LNCaP clone FGC (cell line): ENCODE results near the gene ANKH.

ENCODE experiments used
- DNase-seq: peaks from one replicate; pipeline ENCODE4 v3.0.0-alpha.2; 2011; ENCODE audit warnings: low read depth
- H3K4me3 ChIP-seq: 2 replicates; pipeline ENCODE4 v1.5.1; 2011; ENCODE audit warnings: mild to moderate bottlenecking, low read depth, low read length, control low read depth
- CTCF ChIP-seq: IDR thresholded peaks from 2 replicates; pipeline ENCODE4 v1.5.1; 2012; ENCODE audit warnings: mild to moderate bottlenecking; ENCODE audit not compliant: control insufficient read depth, insufficient read depth; ENCODE audit errors: extremely low read depth

Gene ANKH

GRCh38 chr5:14869668-14870164, 1.9 kb downstream of the ANKH start:
- no peak for DNase-seq
- TF ChIP-seq CTCF = no peak
- H3K4me3 ChIP-seq = peak overlapping the region; percentile 81

- DNase-seq = no peak
- peak overlapping the region; percentile 81 for H3K4me3 ChIP-seq
- no peak for TF ChIP-seq CTCF
Measured at GRCh38 chr5:14869233-14869632, 2.3 kb downstream of the ANKH start.

- no peak for DNase-seq
- TF ChIP-seq CTCF = no peak
- H3K4me3 ChIP-seq = no peak overlapping the region
Measured at GRCh38 chr5:14868771-14869170, 2.8 kb downstream of the ANKH start.

GRCh38 chr5:14864181-14864812, 7.3 kb downstream of the ANKH start:
- H3K4me3 ChIP-seq = no peak overlapping the region
- peak; percentile 96 for DNase-seq
- TF ChIP-seq CTCF = no peak

GRCh38 chr5:14863105-14863504, 8.5 kb downstream of the ANKH start:
- no peak overlapping the region for H3K4me3 ChIP-seq
- DNase-seq = no peak
- no peak for TF ChIP-seq CTCF

GRCh38 chr5:14861123-14861765, 10.3 kb downstream of the ANKH start:
- no peak for DNase-seq
- no peak for TF ChIP-seq CTCF
- H3K4me3 ChIP-seq = no peak overlapping the region
